Sciatic nerve (tissue), 2 donors: ENCODE measurements around the gene COPS3. TPM values are rescaled to one million over a fixed set of nuclear protein-coding genes. Genes with fewer than 3 reads are reported as not detected.
A peak's percentile ranks its signal among the peaks of the same experiment; 100 is the strongest.
"Not testable (repeated sequence)": the region's sequence is repeated elsewhere in the genome, so short reads cannot be mapped to it uniquely, and the experiment has no call there.

Experiments used
- ATAC-seq: fragments of 200-7000 bp; cut with Tn5 transposase; one replicate; pipeline ENCODE4 v1.9.1; 2020; ENCODE audit warnings: mild to moderate bottlenecking, moderate library complexity
- DNase-seq: peaks from one replicate; pipeline ENCODE4 v3.0.0-alpha.2; 2020; ENCODE audit warnings: low spot score
- intact Hi-C: fragments of 100-400 bp; cut with DNase I; formaldehyde crosslinking; loops from one replicate; pipeline ENCODE4 v1.14.2; 2022
- total RNA-seq: library from RNA; stranded (reverse); fragmentation: NEBNext Ultra II Directional; extraction: Animal tissue kit (Norgen Biotek cat#: 25700); gene quantifications from one replicate; pipeline ENCODE4 v1.2.1, GENCODE V29; 2021
- donor health status: DM: no; HTN: no; CAD: no.
- donor health status: DM: no; HTN: no; CAD: no.

COPS3 gene
- total RNA-seq, 1 donor from 2014 or later, result 46.8 TPM

DNA sequence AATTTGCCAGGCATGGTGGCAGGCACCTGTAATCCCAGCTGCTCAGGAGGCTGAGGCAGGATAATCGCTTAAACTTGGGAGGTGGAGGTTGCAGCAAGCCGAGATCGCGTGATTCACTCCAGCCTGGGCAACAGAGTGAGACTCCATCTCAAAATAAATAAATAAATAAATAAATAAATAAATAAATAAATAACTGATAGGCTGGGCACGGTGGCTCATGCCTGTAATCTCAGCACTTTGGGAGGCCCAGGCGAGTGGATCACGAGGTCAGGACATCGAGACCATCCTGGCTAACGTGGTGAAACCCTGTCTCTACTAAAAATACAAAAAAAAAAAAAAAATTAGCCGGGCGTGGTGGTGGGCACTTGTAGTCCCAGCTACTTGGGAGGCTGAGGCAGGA, 25.4 kb downstream of the COPS3 start:
- intact Hi-C loops, ATAC-seq, DNase-seq: not testable (repeated sequence)

DNA sequence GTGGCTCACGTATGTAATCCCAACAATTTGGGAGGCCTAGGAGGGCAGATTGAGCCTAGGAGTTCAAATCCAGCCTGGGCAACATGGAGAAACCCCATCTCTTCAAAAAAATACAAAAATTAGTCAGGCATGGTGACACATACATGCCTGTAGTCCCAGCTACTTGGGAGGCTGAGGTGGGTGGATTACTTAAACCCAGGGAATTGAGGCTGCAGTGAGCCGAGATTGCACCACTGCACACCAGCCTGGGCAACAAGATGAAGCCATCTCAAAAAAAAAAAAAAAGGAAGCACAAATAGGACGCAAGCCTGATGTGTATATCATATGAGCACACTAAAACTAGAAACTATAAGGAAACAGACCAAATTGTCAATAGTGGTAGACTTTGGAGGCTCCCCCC, 27.0 kb downstream of the COPS3 start:
- intact Hi-C loops, result no loop called here
- no peak for DNase-seq
- no peak for ATAC-seq

DNA sequence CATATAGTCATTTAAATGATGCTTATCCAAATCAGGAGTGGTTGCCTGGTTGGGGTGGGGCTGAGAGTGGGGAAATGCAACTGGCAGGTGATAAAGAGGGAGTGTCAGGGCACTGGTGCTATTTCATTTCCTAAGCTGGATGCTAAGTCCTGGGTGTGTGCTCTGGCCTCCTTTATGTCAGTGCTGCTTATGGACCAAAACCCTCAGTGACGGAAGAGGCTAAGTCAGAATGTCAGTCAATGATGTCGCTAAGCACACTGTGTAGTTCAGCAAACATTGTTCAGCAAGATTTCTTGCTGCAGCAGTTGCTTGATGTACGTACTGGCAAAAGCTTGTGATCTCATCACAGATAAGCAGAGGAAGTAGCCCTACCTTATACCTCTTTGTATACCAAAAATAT, 27.6 kb downstream of the COPS3 start:
- intact Hi-C loops, result no loop called here
- ATAC-seq, result no peak
- DNase-seq, result no peak

DNA sequence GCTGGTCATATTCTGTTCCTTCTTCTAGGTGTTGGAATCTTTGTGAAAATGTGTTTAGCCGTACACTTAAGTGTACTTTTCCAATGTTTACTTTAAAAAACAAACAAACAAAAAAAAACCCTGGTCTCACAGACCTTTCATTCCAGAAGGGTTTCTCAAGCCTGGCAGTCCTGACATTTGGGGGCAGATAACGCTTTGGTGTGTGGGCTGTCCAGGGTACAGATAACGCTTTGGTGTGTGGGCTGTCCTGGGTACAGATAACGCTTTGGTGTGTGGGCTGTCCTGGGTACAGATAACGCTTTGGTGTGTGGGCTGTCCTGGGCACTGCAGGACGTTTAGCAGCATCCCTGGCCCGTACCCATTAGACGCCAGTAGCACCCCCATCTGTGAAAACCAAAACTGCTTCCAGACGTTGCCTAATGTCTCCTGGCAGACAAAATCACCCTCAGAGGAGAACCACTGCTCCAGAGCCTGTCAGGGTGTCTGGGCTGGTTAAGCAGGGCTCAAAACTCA, 28.8 kb downstream of the COPS3 start:
- no peak for ATAC-seq
- no peak for DNase-seq
- intact Hi-C loops, result no loop called here

DNA sequence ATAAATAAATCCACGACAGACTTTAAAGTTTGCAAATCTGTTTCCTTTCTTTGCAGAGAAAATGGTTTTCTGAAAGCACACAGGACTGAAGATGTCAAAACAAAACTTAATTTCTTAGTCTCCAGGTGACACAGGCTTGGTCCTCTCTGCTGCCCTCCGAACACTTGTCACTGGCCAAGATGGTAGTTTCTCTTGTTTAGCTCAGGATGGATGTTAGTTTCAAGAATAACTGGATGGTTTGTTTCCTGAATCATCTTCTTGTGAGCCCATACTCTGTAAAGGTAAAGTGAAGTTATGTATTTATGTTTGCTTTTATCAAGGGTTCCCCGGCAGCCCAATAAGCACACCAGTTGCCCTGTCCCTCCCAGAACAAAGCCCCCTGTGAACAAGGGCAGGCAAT, 34.2 kb downstream of the COPS3 start:
- intact Hi-C loops, result no loop called here
- DNase-seq (no peak), ATAC-seq (no peak)

DNA sequence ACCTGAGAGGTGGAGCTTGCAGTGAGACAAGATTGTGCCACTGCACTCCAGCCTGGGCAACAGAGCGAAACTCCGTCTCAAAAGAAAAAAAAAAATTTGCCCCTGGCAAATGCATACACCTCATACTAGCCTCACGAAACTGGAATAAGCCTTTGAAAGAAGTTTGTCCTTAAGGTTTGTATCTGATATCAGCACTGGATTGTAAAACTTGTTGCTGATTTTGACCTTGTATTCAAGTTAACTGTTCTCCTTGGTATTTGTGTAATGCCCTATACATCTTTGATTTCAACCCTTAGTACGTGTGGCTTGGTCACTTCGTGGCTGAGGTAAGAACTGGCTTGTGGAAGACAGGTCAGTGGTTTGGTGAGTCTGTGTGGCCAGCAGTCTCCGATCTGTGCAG, 37.9 kb downstream of the COPS3 start:
- no peak for DNase-seq
- ATAC-seq, result no peak
- intact Hi-C loops, result no loop called here

DNA sequence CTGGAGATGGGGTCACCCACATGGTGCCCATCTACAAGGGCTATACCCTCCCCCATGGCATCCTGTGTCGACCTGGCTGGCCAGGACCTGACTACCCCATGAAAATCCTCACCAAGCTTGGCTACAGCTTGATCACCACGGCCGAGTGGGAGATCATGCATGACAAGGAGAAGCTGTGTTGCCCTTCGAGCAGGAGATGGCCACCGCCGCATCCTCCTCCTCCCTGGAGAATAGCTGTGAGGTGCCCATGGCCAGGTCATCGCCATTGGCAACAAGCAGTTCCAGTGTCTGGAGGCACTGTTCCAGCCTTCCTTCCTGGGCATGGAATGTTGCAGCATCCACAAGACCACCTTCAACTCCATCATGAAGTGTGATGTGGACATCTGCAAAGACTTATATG, 38.8 kb downstream of the COPS3 start:
- intact Hi-C loops, result no loop called here
- no peak for ATAC-seq

DNA sequence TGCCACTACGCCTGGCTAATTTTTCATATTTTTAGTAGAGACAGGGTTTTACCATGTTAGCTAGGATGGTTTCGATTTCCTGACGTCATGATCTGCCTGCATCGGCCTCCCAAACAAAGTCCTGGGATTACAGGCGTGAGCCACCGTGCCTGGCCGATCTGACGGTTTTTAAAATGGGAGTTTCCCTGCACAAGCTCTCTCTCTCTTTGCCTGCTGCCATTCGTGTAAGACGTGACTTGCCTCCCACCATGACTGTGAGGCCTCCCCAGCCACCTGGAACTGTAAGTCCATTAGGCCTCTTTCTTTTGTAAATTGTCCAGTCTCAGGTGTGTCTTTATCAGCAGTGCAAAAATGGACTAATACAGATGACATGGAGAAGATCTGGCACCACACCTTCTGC, 39.4 kb downstream of the COPS3 start:
- ATAC-seq, result no peak
- DNase-seq, result no peak
- intact Hi-C loops, result no loop called here

More for the DNA sequence above, 38.8 kb downstream of the COPS3 start:
- no peak for DNase-seq

DNA sequence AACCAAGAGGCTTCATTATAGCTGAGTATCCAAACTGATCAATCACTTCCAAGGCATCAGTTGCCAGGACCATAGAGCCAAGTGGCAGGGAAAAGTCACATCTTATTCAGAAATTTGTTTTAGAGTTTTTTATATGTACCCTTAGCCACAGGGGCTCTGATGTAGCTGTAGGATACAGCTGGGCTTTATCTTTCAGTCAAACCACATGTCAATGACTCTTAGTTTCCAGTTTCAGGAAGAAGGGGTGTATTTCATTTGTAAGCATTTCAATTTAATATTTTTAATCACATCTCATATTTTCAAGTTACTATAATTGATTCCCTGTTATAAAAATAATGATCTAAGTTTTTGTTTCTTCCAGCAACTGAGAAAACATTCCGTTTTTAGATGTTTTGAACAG, 41.2 kb downstream of the COPS3 start:
- DNase-seq (no peak), ATAC-seq (no peak)
- intact Hi-C loops, result no loop called here

DNA sequence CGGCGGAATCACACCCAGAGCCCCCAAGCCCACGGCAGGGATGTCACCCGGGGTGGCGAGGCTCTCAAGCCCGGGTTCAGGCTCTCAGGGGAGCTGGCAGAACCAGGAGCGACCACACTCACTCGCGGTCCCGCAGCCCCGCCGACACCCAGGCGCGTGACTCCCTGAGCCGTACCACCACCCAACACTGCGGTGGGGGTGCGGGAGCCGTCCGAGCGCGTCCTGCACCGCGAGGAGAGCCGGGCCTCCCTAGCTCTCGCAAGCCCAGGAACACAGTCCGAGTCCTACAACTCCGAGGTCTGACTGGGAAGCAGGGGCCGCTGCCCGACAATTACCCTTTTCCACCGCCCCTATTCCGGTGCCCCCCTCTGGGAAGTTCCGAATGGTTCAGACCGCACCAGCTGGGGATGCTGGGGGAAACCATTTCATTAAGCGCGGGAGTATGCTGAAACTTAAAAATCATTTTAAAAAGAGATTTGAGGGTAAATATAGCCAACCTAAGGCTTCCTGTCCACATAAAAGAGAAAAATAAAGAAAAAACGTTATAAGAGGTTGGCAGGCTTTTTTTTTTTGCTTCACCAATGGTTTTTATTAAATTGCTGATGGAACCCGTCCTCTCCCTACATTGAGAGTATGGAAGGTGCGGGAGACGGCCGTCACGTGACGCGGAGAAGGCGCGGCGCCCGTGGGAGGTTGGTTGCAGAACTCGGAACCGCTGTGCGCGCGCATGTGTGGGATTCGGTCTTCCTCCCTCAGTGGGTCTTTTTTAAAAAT, 43.8 kb downstream of the COPS3 start, which contains the start of gene FLCN:
Gene FLCN (minus strand): TSS at position 143 of the 774 bp plus-strand sequence. CDS start 9,031 bp downstream, outside the sequence.
- DNase-seq (peak; percentile 96), ATAC-seq (peak; percentile 97)
- intact Hi-C loops, result no loop called here

DNA sequence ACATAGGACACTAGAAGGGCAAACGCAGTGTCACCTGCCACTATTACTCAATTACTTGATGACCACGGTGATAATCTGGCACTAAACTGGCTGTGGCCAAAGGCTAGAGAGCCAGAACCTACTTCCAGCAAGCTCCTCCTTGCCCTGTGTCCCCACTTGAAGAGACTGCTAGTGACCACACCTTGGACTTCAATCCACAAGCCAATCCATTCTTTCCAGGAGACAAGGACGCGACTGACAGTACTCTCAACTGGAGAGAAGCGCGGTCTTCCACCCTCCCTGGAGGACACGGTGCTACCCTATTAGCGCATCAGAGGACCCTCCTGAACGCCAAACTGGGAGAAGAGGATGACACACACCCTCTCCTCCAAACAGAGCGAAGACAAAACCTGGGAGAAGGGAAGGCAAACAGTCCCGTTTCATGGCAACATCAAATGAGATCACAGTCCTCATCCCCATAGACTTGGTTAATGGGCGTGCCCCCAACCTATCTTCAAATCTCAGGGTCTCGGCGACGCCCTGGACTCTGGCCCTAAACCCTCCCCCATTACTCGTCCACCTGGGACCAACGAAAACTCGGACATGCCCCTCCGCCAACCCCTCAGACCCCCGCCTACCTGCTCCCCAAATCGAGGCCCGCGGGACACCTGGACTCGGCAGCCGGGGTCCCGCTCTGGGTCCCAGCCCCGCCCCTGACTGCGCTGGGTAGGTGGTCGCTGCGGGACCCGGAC, 44.6 kb downstream of the COPS3 start:
- no peak for DNase-seq
- intact Hi-C loops, result no loop called here
- peak; percentile 25 for ATAC-seq

DNA sequence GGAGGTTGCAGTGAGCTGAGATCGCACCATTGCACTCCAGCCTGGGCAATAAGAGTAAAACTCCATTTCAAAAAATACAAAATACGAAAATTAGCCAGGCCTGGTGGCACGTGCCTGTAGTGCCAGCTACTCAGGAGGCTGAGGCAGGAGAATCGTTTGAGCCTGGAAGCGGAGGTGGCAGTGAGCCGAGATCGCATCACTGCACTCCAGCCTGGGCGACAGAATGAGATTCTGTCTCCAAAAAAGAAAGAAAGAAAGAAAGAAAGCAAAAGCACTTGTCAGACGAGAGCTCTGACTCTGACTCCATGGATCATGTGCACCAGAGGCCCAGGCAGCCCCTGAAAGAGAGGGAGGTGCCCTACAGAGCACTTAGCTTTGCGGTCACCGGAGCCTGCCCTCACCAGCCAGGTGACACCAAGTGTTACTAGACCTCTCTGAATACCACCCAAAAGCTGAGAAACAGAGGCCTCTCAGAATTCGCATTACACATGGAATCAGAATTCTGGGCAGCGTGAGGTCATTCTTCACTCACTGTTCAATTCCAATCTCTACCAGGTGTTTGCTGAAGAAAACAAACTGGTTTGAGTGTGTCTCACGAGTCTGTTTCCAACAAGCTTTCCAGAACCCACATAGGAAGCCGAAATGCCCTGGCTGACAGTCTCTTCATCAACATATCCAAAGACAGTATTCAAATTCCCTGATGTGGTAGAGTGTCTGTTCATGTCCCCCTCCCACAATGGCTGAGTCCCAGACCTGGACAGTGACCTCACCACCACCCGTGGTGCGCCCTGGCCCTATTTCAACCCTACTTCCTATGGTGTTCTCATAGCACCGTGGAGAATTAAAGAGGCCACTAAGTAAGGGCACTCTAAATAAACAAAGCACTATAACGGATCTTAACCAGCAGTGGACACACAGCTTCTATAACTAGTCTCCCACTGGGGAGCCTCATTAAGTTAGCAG, 45.6 kb downstream of the COPS3 start:
- DNase-seq (no peak), ATAC-seq (no peak)
- intact Hi-C loops, result no loop called here

DNA sequence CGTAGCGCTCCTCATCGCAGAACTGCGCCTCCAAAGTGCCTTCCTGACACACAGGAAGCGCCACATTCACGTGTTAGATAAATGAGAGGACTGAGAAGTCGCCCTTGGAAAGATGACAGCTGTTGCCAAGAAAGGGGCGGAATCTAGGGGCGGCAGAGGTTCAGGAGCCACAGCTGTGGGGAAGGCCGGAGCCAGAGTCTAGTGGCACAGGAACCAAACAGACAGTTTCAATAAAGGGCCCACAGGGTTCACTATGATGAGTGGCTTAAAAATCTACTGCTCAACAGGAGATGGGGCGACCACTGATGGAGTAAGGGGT, 48.8 kb downstream of the COPS3 start:
- intact Hi-C loops, result no loop called here
- ATAC-seq (no peak), DNase-seq (no peak)

DNA sequence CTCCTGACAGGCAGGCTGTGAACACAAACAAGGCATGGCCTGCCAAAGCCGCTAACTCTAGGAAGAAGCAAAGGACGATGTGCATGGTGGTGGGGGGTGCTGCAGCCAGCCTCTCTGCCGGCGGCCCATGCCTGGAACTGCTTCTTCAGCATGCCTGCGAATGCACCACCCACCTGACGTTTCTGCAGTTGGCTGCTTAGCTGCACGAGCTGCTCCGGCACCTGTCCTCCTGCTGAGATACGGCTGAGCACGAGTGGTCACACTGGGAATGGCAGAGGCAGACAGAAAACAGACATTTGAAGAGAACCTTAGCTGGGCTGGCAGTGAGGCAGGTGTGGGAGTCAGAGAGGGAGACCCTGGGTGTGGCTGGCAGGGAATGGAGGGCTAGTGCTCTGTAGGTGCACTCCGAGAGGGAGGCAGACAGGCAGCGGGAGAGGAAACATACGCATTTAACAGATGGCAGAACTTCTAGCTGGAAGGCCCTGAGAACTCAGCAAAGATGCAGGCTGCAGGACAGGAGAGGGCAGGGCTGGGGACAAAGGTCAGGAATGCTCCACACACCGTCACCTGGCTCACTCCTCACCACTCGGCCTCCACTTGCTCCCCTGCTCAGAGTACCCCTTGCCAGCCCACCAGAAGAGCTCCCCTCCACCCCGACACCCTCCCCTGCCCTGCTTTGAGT, 49.3 kb downstream of the COPS3 start:
- DNase-seq, result no peak
- no peak for ATAC-seq
- intact Hi-C loops, result no loop called here

DNA sequence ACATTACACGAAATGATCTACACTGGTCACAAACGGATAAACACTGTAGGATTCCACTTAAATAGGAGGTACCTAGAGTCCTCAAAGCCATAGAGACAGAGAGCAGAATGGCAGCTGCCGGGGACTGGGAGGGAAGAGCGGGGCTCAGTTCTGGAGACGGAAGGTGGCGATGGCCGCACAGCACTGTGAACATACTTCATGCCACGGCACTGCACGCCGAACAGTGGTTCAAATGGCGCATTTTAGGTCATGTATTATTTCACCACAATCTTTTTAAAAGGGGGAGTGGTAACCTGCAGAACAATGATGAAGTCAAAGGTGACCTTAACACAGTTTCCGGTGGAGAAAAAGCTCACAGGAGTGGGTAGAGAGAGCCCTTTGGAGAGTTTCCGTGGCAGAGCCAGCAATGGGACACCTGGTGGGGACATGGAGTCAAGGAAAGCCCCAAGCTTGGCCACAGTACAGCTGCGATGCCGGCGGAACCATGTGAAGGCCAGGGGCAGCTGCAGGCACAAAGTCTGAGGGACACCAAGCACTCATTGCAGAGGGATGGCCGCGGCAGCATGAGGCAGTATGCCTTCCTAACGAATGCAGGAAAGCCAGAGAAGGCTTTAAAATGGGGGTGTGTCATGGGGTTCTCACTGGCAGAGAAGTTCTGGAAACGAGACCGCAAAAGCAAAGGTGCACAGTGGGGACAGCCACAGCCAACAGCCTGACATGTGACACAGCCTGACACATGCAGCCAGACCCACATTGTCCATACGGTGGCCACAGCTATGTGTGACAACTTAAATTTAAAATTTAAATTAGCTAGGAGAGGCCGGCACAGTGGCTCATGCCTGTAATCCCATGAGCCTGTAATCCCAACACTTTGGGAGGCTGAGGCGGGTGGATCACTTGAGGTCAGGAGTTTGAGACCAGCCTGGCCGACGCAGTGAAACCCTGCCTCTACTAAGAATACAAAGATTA, 51.3 kb downstream of the COPS3 start:
- intact Hi-C loops, result no loop called here
- no peak for ATAC-seq
- no peak for DNase-seq

DNA sequence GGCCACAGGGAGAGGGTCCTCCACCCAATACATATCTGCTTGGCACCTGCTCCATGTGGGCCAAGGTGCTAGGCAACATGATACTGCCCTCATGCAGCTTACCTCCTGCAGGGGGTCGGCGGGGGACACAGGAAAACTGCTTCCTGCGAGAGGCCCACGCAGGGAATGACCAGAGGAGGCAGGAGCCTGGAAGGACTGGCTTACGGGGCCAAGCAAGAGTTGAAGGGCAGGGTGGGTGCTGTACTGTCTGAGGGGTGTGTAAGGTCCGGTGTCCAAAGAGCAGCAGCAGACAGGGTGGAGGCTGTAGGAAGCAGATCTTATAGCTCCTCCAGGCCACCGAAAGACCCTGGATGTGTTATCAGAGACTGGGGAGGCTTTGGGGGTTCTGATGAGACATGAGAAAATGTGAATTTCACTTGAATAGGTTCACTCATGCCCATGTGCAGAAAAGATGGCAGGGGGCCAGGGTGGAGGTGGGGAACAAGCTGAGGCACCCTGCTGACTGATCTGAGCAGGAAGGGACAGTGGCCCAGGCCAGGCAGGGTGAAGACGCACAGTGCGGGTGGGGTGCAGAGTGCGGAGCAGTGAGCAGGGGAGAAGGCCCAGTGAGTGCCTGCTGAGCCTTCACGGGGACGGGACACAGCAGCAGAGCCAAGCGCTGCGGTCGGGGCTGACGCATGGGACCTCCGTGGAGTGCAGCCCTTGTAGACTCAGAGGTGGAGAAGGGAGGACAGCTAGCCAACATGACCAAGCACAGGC, 52.3 kb downstream of the COPS3 start:
- intact Hi-C loops, result no loop called here
- ATAC-seq (peak; percentile 31), DNase-seq (no peak)
